GM21576 (cell line): ENCODE results near the gene VPS35L.

Experiments used
- ATAC-seq: cut with Tn5 transposase; IDR thresholded peaks from one replicate; pipeline ENCODE4 v1.9.1; 2021; ENCODE audit warnings: mild to moderate bottlenecking, moderate library complexity; ENCODE audit not compliant: unreplicated experiment

The VPS35L gene

GRCh38 chr16:19589106-19589505, 33.6 kb downstream of the VPS35L start:
- no peak for ATAC-seq

- no peak for ATAC-seq
Observed at GRCh38 chr16:19589771-19590302, 34.3 kb downstream of the VPS35L start.

- ATAC-seq, result no peak
Observed at GRCh38 chr16:19595043-19595767, 39.7 kb downstream of the VPS35L start.

GRCh38 chr16:19598805-19599510, 43.5 kb downstream of the VPS35L start:
- no peak for ATAC-seq

- ATAC-seq, result no peak
Observed at GRCh38 chr16:19599968-19600716, 44.6 kb downstream of the VPS35L start.

GRCh38 chr16:19601083-19601976, 45.8 kb downstream of the VPS35L start:
- ATAC-seq, result no peak

GRCh38 chr16:19604911-19605310, 49.4 kb downstream of the VPS35L start:
- ATAC-seq, result no peak

- no peak for ATAC-seq
Observed at GRCh38 chr16:19605701-19606100, 50.2 kb downstream of the VPS35L start.

- ATAC-seq, result no peak
Observed at GRCh38 chr16:19607616-19608280, 52.2 kb downstream of the VPS35L start.

- ATAC-seq, result no peak
Observed at GRCh38 chr16:19609359-19609758, 53.9 kb downstream of the VPS35L start.

- ATAC-seq, result no peak
Observed at GRCh38 chr16:19610200-19610599, 54.7 kb downstream of the VPS35L start.

- no peak for ATAC-seq
Observed at GRCh38 chr16:19613834-19614233, 58.3 kb downstream of the VPS35L start.

GRCh38 chr16:19616241-19616640, 60.7 kb downstream of the VPS35L start:
- ATAC-seq, result no peak

- ATAC-seq, result no peak
Observed at GRCh38 chr16:19618876-19619275, 63.4 kb downstream of the VPS35L start.

- ATAC-seq, result no peak
Observed at GRCh38 chr16:19621445-19621844, 65.9 kb downstream of the VPS35L start.

GRCh38 chr16:19625039-19625438, 69.5 kb downstream of the VPS35L start:
- no peak for ATAC-seq

- no peak for ATAC-seq
Observed at GRCh38 chr16:19636436-19637267, 81.1 kb downstream of the VPS35L start.

GRCh38 chr16:19639986-19640421, 84.5 kb downstream of the VPS35L start:
- no peak for ATAC-seq

- ATAC-seq, result no peak
Observed at GRCh38 chr16:19642501-19642900, 87.0 kb downstream of the VPS35L start.
